ENCODE measurements around the gene SMAD6.
"Not testable (repeated sequence)": the region's sequence is repeated elsewhere in the genome, so short reads cannot be mapped to it uniquely, and the experiment has no call there.

Gene SMAD6

GRCh38 chr15:66823601-66824000 lies 121.6 kb downstream of the SMAD6 start:
- DNase-seq (ENCODE audit: insufficient read length, low spot score) = no peak
- TF ChIP-seq POLR2A (IDR thresholded peaks at IDR 0.05; ENCODE audit: low read depth, low read length) = no peak
- no peak for FAIRE-seq

- DNase-seq (ENCODE audit: insufficient read length, low spot score) = no peak
- FAIRE-seq = no peak
- TF ChIP-seq POLR2A (IDR thresholded peaks at IDR 0.05; ENCODE audit: low read depth, low read length) = no peak
These were observed 122.4 kb downstream of the SMAD6 start for GRCh38 chr15:66824424-66824823.

GRCh38 chr15:66825139-66825538 lies 123.1 kb downstream of the SMAD6 start:
- no peak for DNase-seq (ENCODE audit: insufficient read length, low spot score)
- FAIRE-seq = no peak
- no peak for TF ChIP-seq POLR2A (IDR thresholded peaks at IDR 0.05; ENCODE audit: low read depth, low read length)

- TF ChIP-seq POLR2A (IDR thresholded peaks at IDR 0.05; ENCODE audit: low read depth, low read length) = no peak
- FAIRE-seq (no peak), DNase-seq (ENCODE audit: insufficient read length, low spot score) (no peak)
These were observed 123.7 kb downstream of the SMAD6 start for GRCh38 chr15:66825731-66826130.

- FAIRE-seq (no peak), DNase-seq (ENCODE audit: insufficient read length, low spot score) (no peak)
- no peak for TF ChIP-seq POLR2A (IDR thresholded peaks at IDR 0.05; ENCODE audit: low read depth, low read length)
These were observed 124.5 kb downstream of the SMAD6 start for GRCh38 chr15:66826507-66826906.

GRCh38 chr15:66827039-66827697 lies 125.1 kb downstream of the SMAD6 start:
- no peak for FAIRE-seq

GRCh38 chr15:66827698-66828055 lies 125.6 kb downstream of the SMAD6 start:
- no peak for TF ChIP-seq POLR2A (IDR thresholded peaks at IDR 0.05; ENCODE audit: low read depth, low read length)
- DNase-seq (ENCODE audit: insufficient read length, low spot score) = no peak
- no peak for FAIRE-seq

More at GRCh38 chr15:66827039-66827697, 125.1 kb downstream of the SMAD6 start:
- no peak for TF ChIP-seq POLR2A (IDR thresholded peaks at IDR 0.05; ENCODE audit: low read depth, low read length)
- no peak for DNase-seq (ENCODE audit: insufficient read length, low spot score)

GRCh38 chr15:66828817-66829541 lies 126.9 kb downstream of the SMAD6 start:
- not testable (repeated sequence) for DNase-seq (ENCODE audit: insufficient read length, low spot score); FAIRE-seq

GRCh38 chr15:66829551-66830121 lies 127.6 kb downstream of the SMAD6 start:
- no peak for FAIRE-seq
- TF ChIP-seq POLR2A (IDR thresholded peaks at IDR 0.05; ENCODE audit: low read depth, low read length) = no peak
- no peak for DNase-seq (ENCODE audit: insufficient read length, low spot score)

- DNase-seq (ENCODE audit: insufficient read length, low spot score) (peak; percentile 77), FAIRE-seq (peak; percentile 30)
- no peak for TF ChIP-seq POLR2A (IDR thresholded peaks at IDR 0.05; ENCODE audit: low read depth, low read length)
These were observed 128.3 kb downstream of the SMAD6 start for GRCh38 chr15:66830358-66830757.

GRCh38 chr15:66830823-66831222 lies 128.8 kb downstream of the SMAD6 start:
- TF ChIP-seq POLR2A (IDR thresholded peaks at IDR 0.05; ENCODE audit: low read depth, low read length) = no peak
- FAIRE-seq (no peak), DNase-seq (ENCODE audit: insufficient read length, low spot score) (no peak)

- no peak for TF ChIP-seq POLR2A (IDR thresholded peaks at IDR 0.05; ENCODE audit: low read depth, low read length)
- no peak for DNase-seq (ENCODE audit: insufficient read length, low spot score)
- no peak for FAIRE-seq
These were observed 129.3 kb downstream of the SMAD6 start for GRCh38 chr15:66831289-66831688.

- no peak for TF ChIP-seq POLR2A (IDR thresholded peaks at IDR 0.05; ENCODE audit: low read depth, low read length)
- DNase-seq (ENCODE audit: insufficient read length, low spot score) (no peak), FAIRE-seq (no peak)
These were observed 129.9 kb downstream of the SMAD6 start for GRCh38 chr15:66831801-66832390.
